ENCODE measurements around the gene CEP126.
A peak's percentile ranks its signal among the peaks of the same experiment; 100 is the strongest.
"Not testable (repeated sequence)": the region's sequence is repeated elsewhere in the genome, so short reads cannot be mapped to it uniquely, and the experiment has no call there.

The CEP126 gene

GRCh38 chr11:101929294-101929915, 14.6 kb downstream of the CEP126 start:
- DNase-seq, result no peak

- DNase-seq, result no peak
Measured at GRCh38 chr11:101931692-101932091, 16.9 kb downstream of the CEP126 start.

GRCh38 chr11:101940901-101941520, 26.2 kb downstream of the CEP126 start:
- no peak for DNase-seq

- no peak for DNase-seq
Measured at GRCh38 chr11:101944923-101945322, 30.1 kb downstream of the CEP126 start.

- DNase-seq, result no peak
Measured at GRCh38 chr11:101945448-101945847, 30.6 kb downstream of the CEP126 start.

GRCh38 chr11:101949680-101950220, 34.9 kb downstream of the CEP126 start:
- DNase-seq, result no peak

- no peak for DNase-seq
Measured at GRCh38 chr11:101955278-101955677, 40.5 kb downstream of the CEP126 start.

- DNase-seq, result no peak
Measured at GRCh38 chr11:101955701-101956100, 40.9 kb downstream of the CEP126 start.

GRCh38 chr11:101960231-101960630, 45.4 kb downstream of the CEP126 start:
- no peak for DNase-seq

- DNase-seq, result not testable (repeated sequence)
Measured at GRCh38 chr11:101964200-101964599, 49.4 kb downstream of the CEP126 start.

GRCh38 chr11:101974255-101974654, 59.4 kb downstream of the CEP126 start:
- DNase-seq, result no peak

- no peak for DNase-seq
Measured at GRCh38 chr11:101974771-101975170, 60.0 kb downstream of the CEP126 start.

GRCh38 chr11:101975734-101976133, 60.9 kb downstream of the CEP126 start:
- no peak for DNase-seq

- DNase-seq, result no peak
Measured at GRCh38 chr11:101987370-101987769, 72.6 kb downstream of the CEP126 start.

GRCh38 chr11:101993172-101993571, 78.4 kb downstream of the CEP126 start:
- no peak for DNase-seq

- not testable (repeated sequence) for DNase-seq
Measured at GRCh38 chr11:101994052-101994469, 79.3 kb downstream of the CEP126 start.

GRCh38 chr11:101996111-101996510, 81.3 kb downstream of the CEP126 start:
- no peak for DNase-seq

GRCh38 chr11:102001657-102002338, 87.0 kb downstream of the CEP126 start:
- no peak for DNase-seq

- DNase-seq, result no peak
Measured at GRCh38 chr11:102004220-102004619, 89.4 kb downstream of the CEP126 start.

- no peak for DNase-seq
Measured at GRCh38 chr11:102005306-102005705, 90.5 kb downstream of the CEP126 start.

GRCh38 chr11:102006835-102007566, 92.2 kb downstream of the CEP126 start:
- DNase-seq, result no peak

GRCh38 chr11:102007567-102008437, 93.0 kb downstream of the CEP126 start:
- peak; percentile 2 for DNase-seq
